Body of pancreas (tissue), 4 donors: ENCODE results near the gene NSUN2. TPM values are rescaled to one million over a fixed set of nuclear protein-coding genes. Genes with fewer than 3 reads are reported as not detected.
A peak's percentile ranks its signal among the peaks of the same experiment; 100 is the strongest.

ENCODE experiments used
- ATAC-seq: fragments of 150-250 bp; one replicate; pipeline ENCODE4 v1.9.1; 2016
- DNase-seq, 4 donors: peaks; one replicate each; pipeline ENCODE4 v3.0.0-alpha.2; 2019
- H3K27ac ChIP-seq, 4 donors: fragments of 200-600 bp; sonication (generic); 1 replicate in 3 of 4; 2 replicates in 1 of 4; pipeline versions ENCODE4 v1.5.1 to v1.6.1; 2016 to 2019; ENCODE audit warnings: mild to moderate bottlenecking in 1 of 4, mixed read lengths in 1 of 4, moderate library complexity in 1 of 4
- H3K27me3 ChIP-seq, 2 donors: fragments of 200-600 bp; sonication (generic); one replicate each; pipeline ENCODE4 v1.6.0; 2016; ENCODE audit warnings: mild to moderate bottlenecking in 1 of 2
- H3K36me3 ChIP-seq, 2 donors: fragments of 200-600 bp; sonication (generic); replicated peaks in 1 of 2; 2 replicates each; pipeline ENCODE4 v1.5.1; 2016; ENCODE audit warnings: low read depth in 2 of 2; ENCODE audit not compliant: insufficient read depth in 1 of 2
- H3K4me1 ChIP-seq: fragments of 200-600 bp; sonication (generic); one replicate; pipeline ENCODE4 v1.6.0; 2016
- H3K4me3 ChIP-seq, 2 donors: fragments of 200-600 bp; sonication (generic); 1 replicate in 1 of 2; 2 replicates in 1 of 2; pipeline ENCODE4 v1.5.1; 2016 to 2019
- H3K9me3 ChIP-seq, 3 donors: fragments of 200-600 bp; sonication (generic); 1 replicate in 2 of 3; 2 replicates in 1 of 3; pipeline ENCODE4 v1.5.1; 2016
- CTCF ChIP-seq, 7 experiments: fragments of 450-650 bp in 4 of 7; fragments of 200-600 bp in 3 of 7; sonication (generic) in 3 of 7; IDR thresholded peaks; one replicate each; pipeline ENCODE4 v1.5.1; 2016 to 2019; ENCODE audit warnings: antibody characterized with exemption in 7 of 7
- POLR2A ChIP-seq, 3 donors: fragments of 450-650 bp; IDR thresholded peaks; one replicate each; pipeline ENCODE4 v1.6.1; 2016; ENCODE audit warnings: antibody characterized with exemption in 3 of 3, mild to moderate bottlenecking in 2 of 3
- WGBS, 2 donors: methylation state at CpG; one replicate each; pipeline ENCODE4 v1.1.5; 2017; 5-methylcytosine and 5-hydroxymethylcytosine counted together
- intact Hi-C: fragments of 100-400 bp; cut with DNase I; formaldehyde crosslinking; loops from one replicate; pipeline ENCODE4 v1.15.1; 2023
- total RNA-seq, 2 donors: library from RNA; depleted of rRNA; stranded (reverse); fragments of >200 nt; gene quantifications; one replicate each; pipeline ENCODE4 v1.1.0, GENCODE V29; 2016

The NSUN2 gene
- total RNA-seq, 2 donors from 2014 or later = 35.0 to 45.8 TPM

GRCh38 chr5:6637590-6637989 is 4.7 kb upstream of the NSUN2 start:
- H3K27me3 ChIP-seq = no peaks in the 10 kb centered on the region
- DNase-seq (no peak), ATAC-seq (no peak)
- intact Hi-C loops = loop anchor here (5.0 kb wide), 1 partner anchor 65 kb away; no protein-coding TSS in a partner anchor
- H3K9me3 ChIP-seq = no peaks in the 10 kb centered on the region
- H3K27ac ChIP-seq = no peak overlapping the region
- peaks cover 5% of the 10 kb centered on the region for H3K4me1 ChIP-seq
- no peaks in the 10 kb centered on the region for H3K36me3 ChIP-seq
- no peak for TF ChIP-seq POLR2A (IDR thresholded peaks at IDR 0.05)
- no peak for TF ChIP-seq CTCF (IDR thresholded peaks at IDR 0.05)
- WGBS, 2 donors = 72 to 73% methylated on average over 6 of the region's 6 CpGs
- H3K4me3 ChIP-seq = no peak overlapping the region

- H3K9me3 ChIP-seq = no peaks in the 10 kb centered on the region
- no peak overlapping the region for H3K4me3 ChIP-seq
- no peaks in the 10 kb centered on the region for H3K27me3 ChIP-seq
- intact Hi-C loops = loop anchor here (5.0 kb wide), 1 partner anchor 65 kb away; no protein-coding TSS in a partner anchor
- TF ChIP-seq POLR2A (IDR thresholded peaks at IDR 0.05) (no peak), CTCF (IDR thresholded peaks at IDR 0.05) (no peak)
- H3K27ac ChIP-seq = no peak overlapping the region
- WGBS, 2 donors = 83 to 85% methylated on average over 10 of the region's 10 CpGs
- DNase-seq (no peak), ATAC-seq (no peak)
- H3K4me1 ChIP-seq = peaks cover 8% of the 10 kb centered on the region
- H3K36me3 ChIP-seq = no peaks in the 10 kb centered on the region
These were observed 4.2 kb upstream of the NSUN2 start for GRCh38 chr5:6637022-6637421.

GRCh38 chr5:6636293-6636692 is 3.4 kb upstream of the NSUN2 start:
- Histone ChIP-seq H3K9me3 (no peaks in the 10 kb centered on the region), H3K4me3 (no peak overlapping the region), H3K27me3 (no peaks in the 10 kb centered on the region), H3K36me3 (no peaks in the 10 kb centered on the region), H3K4me1 (peaks cover 15% of the 10 kb centered on the region), H3K27ac (no peak overlapping the region)
- no peak for ATAC-seq
- 45 to 61% methylated on average over 5 of the region's 5 CpGs for WGBS, 2 donors
- DNase-seq = peak in 2 of 4 donors; percentile 13 to 21
- TF ChIP-seq CTCF (IDR thresholded peaks at IDR 0.05) (no peak), POLR2A (IDR thresholded peaks at IDR 0.05) (no peak)
- intact Hi-C loops = loop anchor here (5.0 kb wide), 1 partner anchor 66 kb away; no protein-coding TSS in a partner anchor

GRCh38 chr5:6634788-6635430 is 2.1 kb upstream of the NSUN2 start:
- no peaks in the 10 kb centered on the region for H3K27me3 ChIP-seq

More at GRCh38 chr5:6634788-6635430, 2.1 kb upstream of the NSUN2 start:
- peaks cover 18% of the 10 kb centered on the region for H3K4me1 ChIP-seq
- DNase-seq = no peak
- 43 to 49% methylated on average over 5 of the region's 5 CpGs for WGBS, 2 donors
- no peaks in the 10 kb centered on the region for H3K36me3 ChIP-seq
- no peaks in the 10 kb centered on the region for H3K9me3 ChIP-seq
- intact Hi-C loops = loop anchor here (5.0 kb wide), 1 partner anchor 67 kb away; no protein-coding TSS in a partner anchor
- no peak for ATAC-seq
- no peak overlapping the region for H3K4me3 ChIP-seq
- no peak overlapping the region for H3K27ac ChIP-seq
- TF ChIP-seq CTCF (IDR thresholded peaks at IDR 0.05) (no peak), POLR2A (IDR thresholded peaks at IDR 0.05) (no peak)
